ENCODE measurements around the gene TBC1D26.
"Not testable (repeated sequence)": the region's sequence is repeated elsewhere in the genome, so short reads cannot be mapped to it uniquely, and the experiment has no call there.

TBC1D26 gene

GRCh38 chr17:15731900-15732299 is at the start of gene TBC1D26:
Gene TBC1D26, plus strand, starts transcription at chr17:15732283. Its CDS starts 3,066 bp downstream, at chr17:15735349.
- DNase-seq (ENCODE audit: low read depth); H3K4me3 ChIP-seq (ENCODE audit: low read depth, low read length): not testable (repeated sequence)

- DNase-seq (ENCODE audit: low read depth); H3K4me3 ChIP-seq (ENCODE audit: low read depth, low read length): not testable (repeated sequence)
Observed at GRCh38 chr17:15683135-15683534, 48.9 kb upstream of the TBC1D26 start.

- DNase-seq (ENCODE audit: low read depth), result peak; percentile 57
- H3K4me3 ChIP-seq (ENCODE audit: low read depth, low read length), result peak within 1 kb of the TSS; percentile 68
Observed at GRCh38 chr17:15683824-15684478, 48.1 kb upstream of the TBC1D26 start, which contains the start of gene TRIM16. Gene TRIM16, minus strand, starts transcription at chr17:15684311. Its CDS starts 32,702 bp downstream, at chr17:15651609.

GRCh38 chr17:15687494-15687893 is 44.6 kb upstream of the TBC1D26 start:
- DNase-seq (ENCODE audit: low read depth); H3K4me3 ChIP-seq (ENCODE audit: low read depth, low read length): not testable (repeated sequence)

GRCh38 chr17:15698967-15699366 is 33.1 kb upstream of the TBC1D26 start:
- DNase-seq (ENCODE audit: low read depth), result not testable (repeated sequence)
- peak overlapping the region; percentile 61 for H3K4me3 ChIP-seq (ENCODE audit: low read depth, low read length)

- H3K4me3 ChIP-seq (ENCODE audit: low read depth, low read length), result peak within 1 kb of the TSS; percentile 61
- peak; percentile 99 for DNase-seq (ENCODE audit: low read depth)
Observed at GRCh38 chr17:15699413-15699924, 32.6 kb upstream of the TBC1D26 start, which contains the start of gene ZNF286A. Gene ZNF286A, plus strand, starts transcription at chr17:15699752. Its CDS starts 578 bp downstream, at chr17:15700330.

GRCh38 chr17:15699937-15700336 is 32.1 kb upstream of the TBC1D26 start:
- not testable (repeated sequence) for DNase-seq (ENCODE audit: low read depth)
- H3K4me3 ChIP-seq (ENCODE audit: low read depth, low read length), result peak overlapping the region; percentile 61

- not testable (repeated sequence) for H3K4me3 ChIP-seq (ENCODE audit: low read depth, low read length); DNase-seq (ENCODE audit: low read depth)
Observed at GRCh38 chr17:15704239-15704638, 27.8 kb upstream of the TBC1D26 start.

- DNase-seq (ENCODE audit: low read depth); H3K4me3 ChIP-seq (ENCODE audit: low read depth, low read length): not testable (repeated sequence)
Observed at GRCh38 chr17:15704813-15705212, 27.3 kb upstream of the TBC1D26 start.

- H3K4me3 ChIP-seq (ENCODE audit: low read depth, low read length), result not testable (repeated sequence)
Observed at GRCh38 chr17:15708879-15709278, 23.2 kb upstream of the TBC1D26 start.

GRCh38 chr17:15716601-15717563 is 15.2 kb upstream of the TBC1D26 start:
- H3K4me3 ChIP-seq (ENCODE audit: low read depth, low read length); DNase-seq (ENCODE audit: low read depth): not testable (repeated sequence)

More at GRCh38 chr17:15708879-15709278, 23.2 kb upstream of the TBC1D26 start:
- not testable (repeated sequence) for DNase-seq (ENCODE audit: low read depth)

GRCh38 chr17:15730535-15730934 is 1.5 kb upstream of the TBC1D26 start:
- not testable (repeated sequence) for DNase-seq (ENCODE audit: low read depth); H3K4me3 ChIP-seq (ENCODE audit: low read depth, low read length)

GRCh38 chr17:15733174-15733789 is 1.2 kb downstream of the TBC1D26 start:
- H3K4me3 ChIP-seq (ENCODE audit: low read depth, low read length), result not testable (repeated sequence)
- peak; percentile 21 for DNase-seq (ENCODE audit: low read depth)

GRCh38 chr17:15736578-15736977 is 4.5 kb downstream of the TBC1D26 start:
- not testable (repeated sequence) for H3K4me3 ChIP-seq (ENCODE audit: low read depth, low read length); DNase-seq (ENCODE audit: low read depth)

Measured in choroid plexus epithelial cell (primary cell).